Lower lobe of right lung (tissue), 2 donors: ENCODE data around the gene CSNK2A3. TPM values are rescaled to one million over a fixed set of nuclear protein-coding genes. Genes with fewer than 3 reads are reported as not detected.
A peak's percentile ranks its signal among the peaks of the same experiment; 100 is the strongest.

Experiments used
- ATAC-seq, 2 donors: fragments of 200-7000 bp; cut with Tn5 transposase; one replicate each; pipeline ENCODE4 v1.9.1; 2020 to 2022; ENCODE audit warnings: mild to moderate bottlenecking in 2 of 2, moderate library complexity in 2 of 2
- DNase-seq: peaks from one replicate; pipeline ENCODE4 v3.0.0-alpha.2; 2020
- H3K27ac ChIP-seq: fragments of 200-600 bp; one replicate; pipeline ENCODE4 v1.8.0; 2022
- H3K27me3 ChIP-seq: fragments of 200-600 bp; one replicate; pipeline ENCODE4 v1.8.0; 2022; ENCODE audit warnings: low read depth
- H3K36me3 ChIP-seq: fragments of 200-600 bp; one replicate; pipeline ENCODE4 v1.8.0; 2022; ENCODE audit warnings: mild to moderate bottlenecking
- H3K4me1 ChIP-seq: fragments of 200-600 bp; one replicate; pipeline ENCODE4 v1.8.0; 2022
- H3K4me3 ChIP-seq: fragments of 200-600 bp; one replicate; pipeline ENCODE4 v1.8.0; 2022; ENCODE audit warnings: mild to moderate bottlenecking
- H3K9me3 ChIP-seq: fragments of 200-600 bp; one replicate; pipeline ENCODE4 v1.8.0; 2022
- CTCF ChIP-seq: fragments of 200-600 bp; IDR thresholded peaks from one replicate; pipeline ENCODE4 v1.8.0; 2022; ENCODE audit warnings: antibody characterized with exemption, mild to moderate bottlenecking
- intact Hi-C: fragments of 100-400 bp; cut with DNase I; formaldehyde crosslinking; loops from one replicate; pipeline ENCODE4 v1.11.0; 2022
- total RNA-seq: library from RNA; stranded (reverse); fragmentation: NEBNext Ultra II Directional; extraction: Animal tissue kit (Norgen Biotek cat#: 25700); gene quantifications from one replicate; pipeline ENCODE4 v1.2.1, GENCODE V29; 2021
- donor health status: DM: no; HTN: yes; CAD: no; lungs with severe emphysema.

CSNK2A3 gene
- total RNA-seq, 1 donor from 2014 or later: 2.6 TPM

GRCh38 chr11:11379661-11380060 is 26.6 kb upstream of the CSNK2A3 start:
- intact Hi-C loops: no loop called here
- no peak for TF ChIP-seq CTCF
- Histone ChIP-seq H3K27ac (no peak overlapping the region), H3K36me3 (peaks cover 7% of the 10 kb centered on the region), H3K4me3 (no peak overlapping the region), H3K27me3 (no peaks in the 10 kb centered on the region), H3K4me1 (no peaks in the 10 kb centered on the region), H3K9me3 (no peaks in the 10 kb centered on the region)
- ATAC-seq (no peak), DNase-seq (no peak)

GRCh38 chr11:11378184-11378940 is 25.3 kb upstream of the CSNK2A3 start:
- no peak for DNase-seq
- no peaks in the 10 kb centered on the region for H3K27me3 ChIP-seq
- no peak overlapping the region for H3K4me3 ChIP-seq
- no peak overlapping the region for H3K27ac ChIP-seq
- peaks cover 7% of the 10 kb centered on the region for H3K36me3 ChIP-seq
- intact Hi-C loops: no loop called here
- H3K9me3 ChIP-seq: no peaks in the 10 kb centered on the region
- ATAC-seq: peak in 1 of 2 donors; percentile 40
- no peaks in the 10 kb centered on the region for H3K4me1 ChIP-seq
- TF ChIP-seq CTCF: no peak

GRCh38 chr11:11374358-11375148 is 21.5 kb upstream of the CSNK2A3 start:
- ATAC-seq (no peak), DNase-seq (no peak)
- H3K4me3 ChIP-seq: no peak overlapping the region
- H3K36me3 ChIP-seq: peaks cover 7% of the 10 kb centered on the region
- H3K4me1 ChIP-seq: no peaks in the 10 kb centered on the region
- no peaks in the 10 kb centered on the region for H3K27me3 ChIP-seq
- no peaks in the 10 kb centered on the region for H3K9me3 ChIP-seq
- intact Hi-C loops: no loop called here
- TF ChIP-seq CTCF: no peak
- H3K27ac ChIP-seq: no peak overlapping the region

GRCh38 chr11:11373934-11374333 is 20.9 kb upstream of the CSNK2A3 start:
- TF ChIP-seq CTCF: no peak
- H3K4me3 ChIP-seq: no peak overlapping the region
- ATAC-seq (no peak), DNase-seq (no peak)
- no peaks in the 10 kb centered on the region for H3K9me3 ChIP-seq
- no peak overlapping the region for H3K27ac ChIP-seq
- H3K36me3 ChIP-seq: peaks cover 7% of the 10 kb centered on the region
- H3K4me1 ChIP-seq: no peaks in the 10 kb centered on the region
- H3K27me3 ChIP-seq: no peaks in the 10 kb centered on the region
- intact Hi-C loops: no loop called here

- no peaks in the 10 kb centered on the region for H3K4me1 ChIP-seq
- intact Hi-C loops: no loop called here
- no peaks in the 10 kb centered on the region for H3K27me3 ChIP-seq
- TF ChIP-seq CTCF: no peak
- H3K27ac ChIP-seq: no peak overlapping the region
- no peaks in the 10 kb centered on the region for H3K9me3 ChIP-seq
- ATAC-seq: no peak
- H3K4me3 ChIP-seq: no peak overlapping the region
- H3K36me3 ChIP-seq: peaks cover 7% of the 10 kb centered on the region
- DNase-seq: no peak
Observed at GRCh38 chr11:11372461-11372860, 19.4 kb upstream of the CSNK2A3 start.
